Stimulated activated CD8-positive, alpha-beta memory T cell treated with anti-CD3 and anti-CD28 coated beads, Interleukin-7, amount 100 ng/mL, for 4 hours (primary cell): ENCODE results near the gene SH3PXD2A.

Experiments used
- DNase-seq, 2 donors: peaks; one replicate each; pipeline ENCODE4 v3.0.0-alpha.2; 2020; ENCODE audit warnings: low read depth in 2 of 2

Gene SH3PXD2A

GRCh38 chr10:103562383-103562782 lies 293.0 kb downstream of the SH3PXD2A start:
- DNase-seq = no peak

GRCh38 chr10:103560886-103561285 lies 294.5 kb downstream of the SH3PXD2A start:
- DNase-seq = no peak

- DNase-seq = no peak
These were observed 295.6 kb downstream of the SH3PXD2A start for GRCh38 chr10:103559776-103560175.

- DNase-seq = no peak
These were observed 296.5 kb downstream of the SH3PXD2A start for GRCh38 chr10:103558911-103559310.

GRCh38 chr10:103557455-103557854 lies 297.9 kb downstream of the SH3PXD2A start:
- DNase-seq = no peak

- DNase-seq = no peak
These were observed 298.9 kb downstream of the SH3PXD2A start for GRCh38 chr10:103556383-103557007.

- DNase-seq = no peak
These were observed 299.7 kb downstream of the SH3PXD2A start for GRCh38 chr10:103555712-103556111.

GRCh38 chr10:103555325-103555649 lies 300.1 kb downstream of the SH3PXD2A start:
- no peak for DNase-seq

GRCh38 chr10:103554488-103555324 lies 300.7 kb downstream of the SH3PXD2A start:
- peak in 1 of 2 donors; percentile 12 for DNase-seq

- peak in 1 of 2 donors; percentile 24 for DNase-seq
These were observed 301.5 kb downstream of the SH3PXD2A start for GRCh38 chr10:103553743-103554487.

GRCh38 chr10:103552856-103553742 lies 302.3 kb downstream of the SH3PXD2A start:
- DNase-seq = no peak

GRCh38 chr10:103551619-103552602 lies 303.5 kb downstream of the SH3PXD2A start:
- DNase-seq = no peak

GRCh38 chr10:103550229-103550628 lies 305.1 kb downstream of the SH3PXD2A start:
- no peak for DNase-seq

- DNase-seq = no peak
These were observed 306.1 kb downstream of the SH3PXD2A start for GRCh38 chr10:103549349-103549685.

GRCh38 chr10:103548581-103549348 lies 306.6 kb downstream of the SH3PXD2A start:
- no peak for DNase-seq

- no peak for DNase-seq
These were observed 307.4 kb downstream of the SH3PXD2A start for GRCh38 chr10:103548006-103548405.

- DNase-seq = no peak
These were observed 307.9 kb downstream of the SH3PXD2A start for GRCh38 chr10:103547391-103547946.

GRCh38 chr10:103546401-103546800 lies 309.0 kb downstream of the SH3PXD2A start:
- no peak for DNase-seq

GRCh38 chr10:103545771-103546281 lies 309.6 kb downstream of the SH3PXD2A start:
- no peak for DNase-seq
